Activated B cell treated with CpG ODN at 0.5 μM for 24 hours (primary cell): ENCODE data around the gene CHD2. TPM values are rescaled to one million over a fixed set of nuclear protein-coding genes. Genes with fewer than 3 reads are reported as not detected.

Source experiments
- ATAC-seq: fragments of 200-7000 bp; cut with Tn5 transposase; one replicate; pipeline ENCODE4 v1.10.0; 2021; ENCODE audit warnings: low read depth, mild to moderate bottlenecking, moderate library complexity
- CTCF ChIA-PET: fragments of 350-600 bp; sonication (Branson Sonifier 250); formaldehyde crosslinking; loops from one replicate; lab custom pipeline; 2021; ENCODE audit warnings: antibody characterized with exemption; lab: Charles Lee
- POLR2A ChIA-PET: fragments of 350-600 bp; sonication (Branson Sonifier 250); formaldehyde crosslinking; loops from one replicate; lab custom pipeline; 2021; ENCODE audit warnings: antibody characterized with exemption; lab: Charles Lee
- DNase-seq: peaks from one replicate; pipeline ENCODE4 v3.0.0; 2022
- H3K27ac Mint-ChIP-seq: one replicate; pipeline ENCODE4 v1.8.0; 2020; ENCODE audit warnings: mixed read lengths
- H3K27me3 Mint-ChIP-seq: one replicate; pipeline ENCODE4 v1.8.0; 2021; ENCODE audit warnings: mixed read lengths
- H3K36me3 Mint-ChIP-seq: one replicate; pipeline ENCODE4 v1.8.0; 2021; ENCODE audit warnings: low read depth, mixed read lengths
- H3K4me1 Mint-ChIP-seq: one replicate; pipeline ENCODE4 v1.8.0; 2021; ENCODE audit warnings: mixed read lengths
- H3K4me3 Mint-ChIP-seq: one replicate; pipeline ENCODE4 v1.8.0; 2020; ENCODE audit warnings: mild to moderate bottlenecking, mixed read lengths
- H3K9me3 Mint-ChIP-seq: one replicate; pipeline ENCODE4 v1.8.0; 2020; ENCODE audit warnings: mixed read lengths
- CTCF ChIP-seq: fragments of 200-600 bp; IDR thresholded peaks from one replicate; pipeline ENCODE4 v1.8.0; 2022; ENCODE audit warnings: antibody characterized with exemption, mild to moderate bottlenecking
- intact Hi-C: fragments of 100-400 bp; cut with micrococcal nuclease; formaldehyde crosslinking; loops from one replicate; pipeline ENCODE4 v1.15.1; 2024
- total RNA-seq: library from RNA; stranded (reverse); gene quantifications from 2 replicates; pipeline ENCODE4 v1.2.3, GENCODE V29; 2022

The CHD2 gene
- total RNA-seq, 1 donor from 2014 or later: 298 TPM

GRCh38 chr15:93028111-93028631, 128.0 kb downstream of the CHD2 start:
- Mint-ChIP-seq H3K9me3 (no peaks in the 10 kb centered on the region), H3K36me3 (peaks cover 43% of the 10 kb centered on the region), H3K27me3 (no peaks in the 10 kb centered on the region), H3K4me3 (no peak overlapping the region), H3K4me1 (peaks cover 25% of the 10 kb centered on the region), H3K27ac (peak overlapping the region; percentile 53)
- intact Hi-C loops: no loop called here
- DNase-seq (no peak), ATAC-seq (no peak)
- no peak for TF ChIP-seq CTCF
- ChIA-PET POLR2A (no interaction called here), CTCF (interaction anchor here (1.1 to 2.9 kb wide), 2 partner anchors 7 to 1092 kb away, joined by 3 to 16 read pairs; no protein-coding TSS in a partner anchor)

GRCh38 chr15:93028632-93029213, 128.6 kb downstream of the CHD2 start:
- ChIA-PET CTCF (interaction anchor here (1.1 to 2.9 kb wide), 2 partner anchors 8 to 1091 kb away, joined by 3 to 16 read pairs; no protein-coding TSS in a partner anchor), POLR2A (no interaction called here)
- Mint-ChIP-seq H3K27me3 (no peaks in the 10 kb centered on the region), H3K27ac (peak overlapping the region; percentile 18), H3K4me3 (no peak overlapping the region), H3K9me3 (no peaks in the 10 kb centered on the region), H3K36me3 (peaks cover 38% of the 10 kb centered on the region), H3K4me1 (peaks cover 23% of the 10 kb centered on the region)
- no peak for DNase-seq
- TF ChIP-seq CTCF: no peak
- intact Hi-C loops: no loop called here
- no peak for ATAC-seq

GRCh38 chr15:93029214-93029835, 129.2 kb downstream of the CHD2 start:
- CTCF ChIA-PET: interaction anchor here (1.1 to 2.9 kb wide), 3 partner anchors 8 to 1091 kb away, joined by 3 to 16 read pairs (median 7); no protein-coding TSS in a partner anchor
- Mint-ChIP-seq H3K9me3 (no peaks in the 10 kb centered on the region), H3K27me3 (no peaks in the 10 kb centered on the region), H3K36me3 (peaks cover 32% of the 10 kb centered on the region), H3K4me1 (peaks cover 23% of the 10 kb centered on the region), H3K4me3 (no peak overlapping the region), H3K27ac (no peak overlapping the region)
- no peak for ATAC-seq
- intact Hi-C loops: no loop called here
- no peak for TF ChIP-seq CTCF
- DNase-seq: peak; percentile 5
- POLR2A ChIA-PET: no interaction called here

- Mint-ChIP-seq H3K9me3 (no peaks in the 10 kb centered on the region), H3K4me3 (no peak overlapping the region), H3K36me3 (peaks cover 25% of the 10 kb centered on the region), H3K4me1 (peaks cover 17% of the 10 kb centered on the region), H3K27me3 (no peaks in the 10 kb centered on the region), H3K27ac (no peak overlapping the region)
- DNase-seq: no peak
- TF ChIP-seq CTCF: no peak
- POLR2A ChIA-PET: no interaction called here
- intact Hi-C loops: loop anchor here (2.0 to 10.0 kb wide), 2 partner anchors 1091 to 1295 kb away; no protein-coding TSS in a partner anchor
- CTCF ChIA-PET: interaction anchor here (1.1 to 2.9 kb wide), 5 partner anchors 9 to 1295 kb away, joined by 3 to 16 read pairs (median 4); no protein-coding TSS in a partner anchor
- ATAC-seq: no peak
Observed at GRCh38 chr15:93029836-93030429, 129.8 kb downstream of the CHD2 start.
